Mononuclear cell (primary cell): Measurements from ENCODE around the gene ENTPD7. TPM values are rescaled to one million over a fixed set of nuclear protein-coding genes. Genes with fewer than 3 reads are reported as not detected.

Experiments
- H3K27me3 ChIP-seq: 2 replicates; pipeline ENCODE4 v1.6.0; 2011; ENCODE audit warnings: low read length, control low read depth; ENCODE audit not compliant: insufficient read depth
- H3K4me1 ChIP-seq: 2 replicates; pipeline ENCODE4 v1.5.1; 2011; ENCODE audit warnings: mild to moderate bottlenecking, low read length, control low read depth; ENCODE audit not compliant: insufficient read depth
- H3K4me3 ChIP-seq: 2 replicates; pipeline ENCODE4 v1.5.1; 2011; ENCODE audit warnings: mild to moderate bottlenecking, low read length, moderate library complexity
- H3K9me3 ChIP-seq: 2 replicates; pipeline ENCODE4 v1.5.1; 2011; ENCODE audit warnings: low read depth, mild to moderate bottlenecking, control low read depth, low read length
- total RNA-seq: library from RNA; depleted of rRNA; stranded (reverse); fragments of >200 nt; gene quantifications from one replicate; pipeline ENCODE4 v1.2.3, GENCODE V29; 2012

The ENTPD7 gene
- total RNA-seq, 1 donor, result 4.6 TPM

- H3K9me3 ChIP-seq, result no peaks in the 10 kb centered on the region
- H3K27me3 ChIP-seq, result peaks cover 2% of the 10 kb centered on the region
- no peak overlapping the region for H3K4me3 ChIP-seq
- no peaks in the 10 kb centered on the region for H3K4me1 ChIP-seq
Observed at GRCh38 chr10:99628923-99629624, 30.2 kb upstream of the ENTPD7 start.

DNA sequence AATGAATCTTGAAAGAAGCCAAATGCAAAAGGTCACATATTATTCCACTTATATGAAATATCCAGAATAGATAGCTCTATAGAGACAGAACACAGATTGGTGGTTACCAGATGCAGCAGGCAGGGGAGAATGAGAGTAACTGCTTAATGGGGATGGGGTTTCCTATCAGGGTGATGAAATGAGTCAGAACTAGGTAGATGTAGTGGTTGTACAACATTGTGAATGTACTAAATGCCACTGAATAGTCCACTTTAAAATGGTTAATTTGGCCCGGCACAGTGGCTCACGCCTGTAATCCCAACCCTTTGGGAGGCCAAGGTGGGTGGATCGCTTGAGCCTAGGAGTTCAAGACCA is 29.7 kb upstream of the ENTPD7 start:
- H3K27me3 ChIP-seq, result peaks cover 2% of the 10 kb centered on the region
- no peaks in the 10 kb centered on the region for H3K9me3 ChIP-seq
- H3K4me1 ChIP-seq, result no peaks in the 10 kb centered on the region
- no peak overlapping the region for H3K4me3 ChIP-seq

DNA sequence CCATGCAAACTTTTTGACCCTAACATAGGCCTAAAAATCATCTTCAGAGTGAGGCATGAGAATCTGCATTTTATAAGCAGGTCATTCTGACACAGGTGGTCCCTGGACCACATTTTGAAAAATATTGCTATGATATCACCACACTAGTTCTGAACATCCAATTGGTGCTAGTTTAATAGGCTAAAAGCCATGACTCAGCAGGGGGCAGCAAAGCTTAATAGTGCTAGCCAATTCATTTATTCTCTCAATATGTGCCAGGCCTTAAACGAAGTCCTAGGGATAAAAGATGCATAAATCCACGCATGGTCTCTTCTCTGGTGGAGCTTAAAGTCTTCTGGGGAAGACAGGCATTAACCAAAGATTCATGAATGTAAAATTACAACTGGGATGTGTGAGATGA is 28.9 kb upstream of the ENTPD7 start:
- Histone ChIP-seq H3K4me3 (no peak overlapping the region), H3K27me3 (peaks cover 2% of the 10 kb centered on the region), H3K9me3 (no peaks in the 10 kb centered on the region), H3K4me1 (no peaks in the 10 kb centered on the region)

DNA sequence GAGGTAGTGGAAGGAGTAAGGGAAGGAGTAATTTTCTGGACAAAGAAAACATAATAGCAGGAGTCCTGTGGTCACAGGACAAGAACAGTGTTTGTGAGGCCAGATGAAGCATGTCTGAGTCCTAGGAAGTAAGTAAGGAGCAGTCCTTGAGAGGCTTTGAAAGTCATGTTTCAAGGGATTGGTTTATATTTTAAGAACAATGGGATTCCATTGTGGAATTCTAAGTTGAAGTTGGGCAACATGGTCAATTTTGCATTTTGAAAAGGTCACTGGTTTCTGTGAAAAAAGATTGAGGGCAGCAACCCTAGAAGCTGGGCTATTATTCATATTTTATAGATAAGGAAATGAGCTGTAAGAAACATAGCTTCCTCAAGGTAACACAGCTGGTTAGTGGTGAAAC is 28.3 kb upstream of the ENTPD7 start:
- peaks cover 2% of the 10 kb centered on the region for H3K27me3 ChIP-seq
- no peaks in the 10 kb centered on the region for H3K9me3 ChIP-seq
- no peak overlapping the region for H3K4me3 ChIP-seq
- H3K4me1 ChIP-seq, result no peaks in the 10 kb centered on the region

DNA sequence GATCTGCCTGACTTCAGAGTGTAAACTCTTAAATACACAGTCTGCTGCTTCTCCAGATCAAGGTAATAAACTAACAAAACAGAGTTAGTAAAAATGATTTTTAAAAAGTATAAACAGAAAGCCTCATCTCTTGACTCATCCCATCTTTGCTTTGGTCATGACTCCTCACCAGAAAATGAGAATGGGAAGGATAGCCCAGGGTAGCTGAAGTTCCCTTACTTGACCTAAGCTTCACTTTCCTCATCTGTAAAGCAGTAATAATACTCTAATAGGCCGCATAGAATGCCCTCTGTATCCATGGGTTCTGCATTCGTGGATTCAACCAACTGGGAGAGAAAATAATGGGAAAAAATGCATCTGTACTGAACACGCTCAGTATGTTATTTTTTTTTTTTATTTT is 27.8 kb upstream of the ENTPD7 start:
- Histone ChIP-seq H3K9me3 (no peaks in the 10 kb centered on the region), H3K27me3 (peaks cover 2% of the 10 kb centered on the region), H3K4me3 (no peak overlapping the region), H3K4me1 (no peaks in the 10 kb centered on the region)

DNA sequence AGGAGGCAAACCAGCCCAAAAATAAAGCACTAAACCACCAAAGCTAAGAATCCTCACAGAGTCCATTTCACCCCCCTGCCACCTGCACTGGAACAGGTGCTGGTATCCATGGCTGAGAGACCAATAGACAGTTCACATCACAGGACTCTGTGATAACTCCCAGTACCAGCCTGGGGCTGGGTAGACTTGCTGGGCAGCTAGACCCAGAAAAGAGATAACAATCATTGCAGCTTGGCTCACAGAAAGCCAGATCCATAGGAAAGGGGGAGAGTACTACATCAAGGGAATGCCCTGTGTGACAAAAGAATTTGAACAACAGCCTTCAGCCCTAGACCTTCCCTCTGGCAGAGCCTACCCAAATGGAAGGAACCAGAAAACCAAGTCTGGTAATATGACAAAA is 25.5 kb upstream of the ENTPD7 start:
- Histone ChIP-seq H3K4me1 (no peaks in the 10 kb centered on the region), H3K9me3 (no peaks in the 10 kb centered on the region), H3K4me3 (no peak overlapping the region), H3K27me3 (peaks cover 2% of the 10 kb centered on the region)

- Histone ChIP-seq H3K4me3 (no peak overlapping the region), H3K9me3 (no peaks in the 10 kb centered on the region), H3K4me1 (no peaks in the 10 kb centered on the region)
Observed at GRCh38 chr10:99647601-99648151, 11.6 kb upstream of the ENTPD7 start.

GRCh38 chr10:99648717-99649116 is 10.6 kb upstream of the ENTPD7 start:
- Histone ChIP-seq H3K4me1 (no peaks in the 10 kb centered on the region), H3K4me3 (no peak overlapping the region), H3K9me3 (no peaks in the 10 kb centered on the region), H3K27me3 (peaks cover 5% of the 10 kb centered on the region)

More at GRCh38 chr10:99647601-99648151, 11.6 kb upstream of the ENTPD7 start:
- H3K27me3 ChIP-seq, result peaks cover 5% of the 10 kb centered on the region

- Histone ChIP-seq H3K27me3 (peaks cover 5% of the 10 kb centered on the region), H3K4me3 (no peak overlapping the region), H3K9me3 (no peaks in the 10 kb centered on the region), H3K4me1 (peaks cover 32% of the 10 kb centered on the region)
Observed at GRCh38 chr10:99652800-99653390, 6.4 kb upstream of the ENTPD7 start.

GRCh38 chr10:99654390-99655175 is 4.7 kb upstream of the ENTPD7 start:
- no peak overlapping the region for H3K4me3 ChIP-seq
- peaks cover 43% of the 10 kb centered on the region for H3K4me1 ChIP-seq
- H3K27me3 ChIP-seq, result no peaks in the 10 kb centered on the region
- H3K9me3 ChIP-seq, result no peaks in the 10 kb centered on the region

DNA sequence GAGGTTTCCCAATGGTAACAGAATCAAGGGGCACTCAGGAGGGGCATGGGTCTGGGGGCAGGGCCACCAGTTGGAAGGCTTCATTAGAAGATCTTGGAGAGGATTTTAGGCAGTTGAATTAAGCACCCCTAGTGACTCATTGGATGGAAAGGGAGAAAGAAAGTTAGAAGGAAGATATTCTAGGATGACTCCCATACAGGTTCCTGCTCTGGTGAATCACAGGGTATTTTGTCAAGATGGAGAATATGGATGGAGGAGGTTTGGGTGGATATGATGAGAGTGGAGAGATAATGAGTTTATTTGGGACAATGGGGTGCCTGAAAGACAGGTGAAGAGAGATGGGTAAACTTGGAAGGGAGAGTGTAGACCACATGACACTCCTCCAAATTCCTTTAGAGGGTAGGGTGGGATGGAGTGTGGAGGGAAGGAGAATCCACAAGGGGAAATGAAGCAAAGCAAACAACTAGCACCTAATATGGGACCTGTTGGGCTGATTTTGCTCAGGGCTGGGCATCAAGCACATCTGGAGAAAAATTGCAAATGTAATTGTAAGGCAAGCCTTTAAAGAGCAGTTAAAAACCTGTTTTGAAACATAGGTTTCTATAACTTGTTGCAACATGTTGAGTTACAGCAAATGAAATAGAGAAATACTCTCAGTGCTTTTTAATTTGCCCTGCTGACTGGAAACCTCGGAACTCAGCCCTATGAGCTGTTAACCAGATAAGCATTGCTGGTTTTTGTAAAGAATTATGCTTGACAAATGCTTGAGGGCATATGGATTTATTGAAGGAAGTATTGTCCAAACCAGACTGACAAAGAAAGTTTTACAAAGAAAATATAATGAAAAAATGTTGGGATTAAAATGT is 2.9 kb upstream of the ENTPD7 start:
- H3K9me3 ChIP-seq, result no peaks in the 10 kb centered on the region
- no peaks in the 10 kb centered on the region for H3K27me3 ChIP-seq
- peaks cover 49% of the 10 kb centered on the region for H3K4me1 ChIP-seq
- no peak overlapping the region for H3K4me3 ChIP-seq

DNA sequence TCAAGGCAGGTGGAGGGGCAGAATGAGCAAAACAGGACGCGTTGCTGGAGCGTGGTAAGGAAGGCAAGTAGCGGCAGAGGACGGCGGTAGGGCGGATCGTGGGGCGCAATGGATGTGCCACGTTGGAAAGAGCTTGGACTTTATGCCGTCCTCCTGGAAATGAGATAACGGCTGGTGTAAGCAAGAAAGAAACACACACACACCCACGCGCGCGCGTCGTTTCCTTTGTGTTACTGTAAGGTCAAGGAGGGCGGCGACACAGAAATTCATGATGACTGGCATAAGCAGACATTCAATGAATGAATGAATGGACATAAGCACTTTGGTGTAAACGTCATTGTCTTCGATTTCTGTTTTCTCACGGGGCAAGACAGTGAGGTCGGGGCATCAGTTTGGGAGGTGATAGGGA is 683 bp upstream of the ENTPD7 start:
- Histone ChIP-seq H3K4me1 (peaks cover 49% of the 10 kb centered on the region), H3K9me3 (no peaks in the 10 kb centered on the region), H3K4me3 (peak overlapping the region; percentile 74), H3K27me3 (no peaks in the 10 kb centered on the region)

DNA sequence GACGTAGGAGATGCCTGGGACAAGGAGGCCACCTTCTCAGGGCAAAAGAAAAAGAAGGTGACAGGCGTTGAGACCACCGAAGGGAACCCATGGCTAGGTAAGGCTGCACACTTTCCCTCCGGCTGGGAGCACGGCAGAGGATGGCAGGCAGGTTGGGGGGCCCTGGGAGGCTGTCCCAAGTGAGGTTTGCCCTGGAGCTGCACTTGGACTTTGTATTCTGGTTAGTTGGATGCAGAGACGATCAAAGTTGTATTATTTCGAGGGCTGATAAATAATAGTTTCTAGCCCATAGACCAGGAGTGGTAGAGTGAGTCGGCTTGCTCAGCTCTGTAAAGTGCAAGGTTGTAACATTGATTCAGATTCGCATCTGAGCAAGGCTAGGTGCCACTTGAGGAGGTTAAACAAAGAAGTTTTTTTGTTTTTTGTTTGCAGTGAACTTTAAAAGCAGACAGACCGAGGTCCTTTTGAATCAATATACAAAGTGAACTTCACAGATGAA is 608 bp downstream of the ENTPD7 start:
- H3K4me3 ChIP-seq, result peak overlapping the region; percentile 74
- H3K9me3 ChIP-seq, result no peaks in the 10 kb centered on the region
- peaks cover 44% of the 10 kb centered on the region for H3K4me1 ChIP-seq
- H3K27me3 ChIP-seq, result no peaks in the 10 kb centered on the region

DNA sequence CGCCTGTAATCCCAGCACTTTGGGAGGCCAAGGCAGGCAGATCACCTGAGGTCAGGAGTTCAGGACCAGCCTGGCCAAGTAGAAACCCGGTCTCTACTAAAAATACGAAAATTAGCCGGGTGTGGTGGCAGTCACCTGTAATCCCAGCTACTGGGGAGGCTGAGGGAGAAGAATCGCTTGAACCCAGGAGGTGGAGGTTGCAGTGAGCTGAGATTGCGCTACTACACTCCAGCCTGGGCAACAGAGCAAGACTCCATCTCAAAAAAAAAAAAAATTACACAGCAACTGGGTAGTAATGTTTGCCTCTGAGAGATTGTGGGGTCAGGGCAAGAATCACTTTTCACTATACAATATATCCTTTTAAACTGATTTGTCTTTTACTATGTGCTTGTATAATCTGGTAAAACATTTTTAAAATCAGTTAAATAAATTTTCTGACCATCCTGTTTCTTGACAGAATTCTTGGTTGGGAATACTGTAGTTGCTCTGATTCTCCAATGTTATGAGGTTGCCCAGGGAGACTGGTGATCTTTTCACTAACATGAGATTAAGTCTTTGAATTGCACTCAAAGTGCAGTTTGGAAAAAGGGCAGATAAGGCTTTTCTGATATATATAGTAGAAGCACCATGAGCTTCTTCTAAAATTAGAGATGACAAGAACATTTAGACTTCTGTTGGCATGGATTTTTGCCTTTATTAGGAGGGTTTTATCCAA is 1.5 kb downstream of the ENTPD7 start:
- Histone ChIP-seq H3K9me3 (no peaks in the 10 kb centered on the region), H3K27me3 (no peaks in the 10 kb centered on the region), H3K4me3 (no peak overlapping the region), H3K4me1 (peaks cover 35% of the 10 kb centered on the region)
